Esophagus muscularis mucosa (tissue), 4 donors: ENCODE measurements around the gene WDR91. TPM values are rescaled to one million over a fixed set of nuclear protein-coding genes. Genes with fewer than 3 reads are reported as not detected.

Experiments used
- DNase-seq: peaks from one replicate; pipeline ENCODE4 v3.0.0-alpha.2; 2017; ENCODE audit errors: extremely low spot score
- H3K27ac ChIP-seq, 4 donors: fragments of 200-600 bp; sonication (generic); replicated peaks in 1 of 4; 1 replicate in 3 of 4; 2 replicates in 1 of 4; pipeline ENCODE4 v1.5.1; 2016 to 2019; ENCODE audit warnings: mild to moderate bottlenecking in 1 of 4
- H3K27me3 ChIP-seq, 4 donors: fragments of 200-600 bp; sonication (generic); one replicate each; pipeline versions ENCODE4 v1.5.1 to v1.6.0; 2016 to 2019
- H3K36me3 ChIP-seq, 4 donors: fragments of 200-600 bp; sonication (generic); one replicate each; pipeline ENCODE4 v1.5.1; 2016 to 2019
- H3K4me1 ChIP-seq, 4 donors: fragments of 200-600 bp; sonication (generic); one replicate each; pipeline ENCODE4 v1.5.1; 2016 to 2019
- H3K4me3 ChIP-seq, 4 donors: fragments of 200-600 bp; sonication (generic); 1 replicate in 2 of 4; 2 replicates in 2 of 4; pipeline ENCODE4 v1.5.1; 2016 to 2019; ENCODE audit warnings: mild to moderate bottlenecking in 4 of 4, moderate library complexity in 1 of 4
- H3K9me3 ChIP-seq, 4 donors: fragments of 200-600 bp; sonication (generic); 1 replicate in 3 of 4; 2 replicates in 1 of 4; pipeline ENCODE4 v1.5.1; 2016 to 2019
- CTCF ChIP-seq, 3 experiments: fragments of 200-600 bp in 2 of 3; fragments of 450-650 bp in 1 of 3; sonication (generic) in 2 of 3; IDR thresholded peaks; one replicate each; pipeline ENCODE4 v1.5.1; 2017 to 2019; ENCODE audit warnings: antibody characterized with exemption in 3 of 3, mild to moderate bottlenecking in 2 of 3, moderate library complexity in 1 of 3
- EP300 ChIP-seq: sonication (generic); formaldehyde crosslinking; IDR thresholded peaks from one replicate; pipeline ENCODE4 v1.6.1; 2017; ENCODE audit warnings: antibody characterized with exemption
- POLR2A ChIP-seq: fragments of 450-650 bp; IDR thresholded peaks from one replicate; pipeline ENCODE4 v1.6.1; 2017; ENCODE audit warnings: antibody characterized with exemption, moderate library complexity, mild to moderate bottlenecking, low read depth
- POLR2AphosphoS5 ChIP-seq, 2 donors: sonication (generic); formaldehyde crosslinking; IDR thresholded peaks; one replicate each; pipeline ENCODE4 v1.6.1; 2017; ENCODE audit warnings: antibody characterized with exemption in 2 of 2
- WGBS: methylation state at CpG from one replicate; pipeline ENCODE4 v1.1.5; 2018; 5-methylcytosine and 5-hydroxymethylcytosine counted together
- intact Hi-C: fragments of 100-400 bp; cut with DNase I; formaldehyde crosslinking; loops from one replicate; pipeline ENCODE4 v1.15.1; 2023
- total RNA-seq, 4 donors: library from RNA; depleted of rRNA; stranded (reverse); fragments of >200 nt; gene quantifications; one replicate each; pipeline versions ENCODE4 v1.1.0 to v1.2.1, GENCODE V29; 2016

The WDR91 gene
- total RNA-seq, 4 donors from 2014 or later = 13.3 to 27.4 (median 20.4) TPM

- no peaks in the 10 kb centered on the region for H3K27me3 ChIP-seq
- DNase-seq = no peak
- TF ChIP-seq EP300 (no peak), POLR2AphosphoS5 (IDR thresholded peaks at IDR 0.05) (no peak)
- peaks cover 9 to 39% (median 31%) of the 10 kb centered on the region in 4 donors for H3K4me1 ChIP-seq
- no peak overlapping the region for H3K4me3 ChIP-seq
- WGBS = 79% methylated on average over 4 of the region's 4 CpGs
- peaks cover 43 to 95% (median 77%) of the 10 kb centered on the region in 4 donors for H3K36me3 ChIP-seq
- intact Hi-C loops = no loop called here
- H3K27ac ChIP-seq = peak overlapping the region in 3 of 4 donors; percentile 22 to 39 (median 22)
- H3K9me3 ChIP-seq = no peaks in the 10 kb centered on the region
Observed at GRCh38 chr7:135189961-135190360, 21.4 kb downstream of the WDR91 start.

- Histone ChIP-seq H3K9me3 (no peaks in the 10 kb centered on the region), H3K4me1 (peaks cover 9 to 33% (median 25%) of the 10 kb centered on the region in 4 donors), H3K4me3 (no peak overlapping the region), H3K36me3 (peaks cover 43 to 95% (median 77%) of the 10 kb centered on the region in 4 donors), H3K27me3 (no peaks in the 10 kb centered on the region), H3K27ac (peak overlapping the region in 3 of 4 donors; percentile 11 to 22 (median 22))
- intact Hi-C loops = no loop called here
- WGBS = 85% methylated on average over 6 of the region's 6 CpGs
- TF ChIP-seq POLR2AphosphoS5 (IDR thresholded peaks at IDR 0.05) (no peak), POLR2A (no peak), EP300 (no peak), CTCF (IDR thresholded peaks at IDR 0.05) (no peak)
- DNase-seq = no peak
Observed at GRCh38 chr7:135189221-135189662, 22.1 kb downstream of the WDR91 start.

GRCh38 chr7:135188298-135188984 is 22.9 kb downstream of the WDR91 start:
- H3K27ac ChIP-seq = peak overlapping the region in 1 of 4 donors; percentile 22
- no peaks in the 10 kb centered on the region for H3K27me3 ChIP-seq
- no peak overlapping the region for H3K4me3 ChIP-seq
- WGBS = 97% methylated on average over 12 of the region's 12 CpGs
- H3K36me3 ChIP-seq = peaks cover 43 to 95% (median 79%) of the 10 kb centered on the region in 4 donors
- TF ChIP-seq EP300 (no peak), POLR2AphosphoS5 (IDR thresholded peaks at IDR 0.05) (no peak), CTCF (IDR thresholded peaks at IDR 0.05) (no peak), POLR2A (no peak)
- H3K4me1 ChIP-seq = peaks cover 9 to 25% (median 18%) of the 10 kb centered on the region in 4 donors
- H3K9me3 ChIP-seq = no peaks in the 10 kb centered on the region
- intact Hi-C loops = no loop called here
- DNase-seq = no peak

GRCh38 chr7:135186841-135187253 is 24.5 kb downstream of the WDR91 start:
- H3K36me3 ChIP-seq = peaks cover 48 to 95% (median 80%) of the 10 kb centered on the region in 4 donors
- H3K9me3 ChIP-seq = peaks cover 0 to 13% (median 5%) of the 10 kb centered on the region in 4 donors
- no peaks in the 10 kb centered on the region for H3K27me3 ChIP-seq
- no peak for DNase-seq
- H3K4me3 ChIP-seq = no peak overlapping the region
- TF ChIP-seq POLR2A = no peak
- no peak for TF ChIP-seq CTCF (IDR thresholded peaks at IDR 0.05)
- TF ChIP-seq POLR2AphosphoS5 (IDR thresholded peaks at IDR 0.05) = no peak
- TF ChIP-seq EP300 = no peak
- H3K4me1 ChIP-seq = peaks cover 9 to 14% (median 13%) of the 10 kb centered on the region in 4 donors
- H3K27ac ChIP-seq = no peak overlapping the region
- intact Hi-C loops = no loop called here
- WGBS = 95% methylated on average over 9 of the region's 12 CpGs

GRCh38 chr7:135186261-135186540 is 25.1 kb downstream of the WDR91 start:
- no peak for TF ChIP-seq POLR2AphosphoS5 (IDR thresholded peaks at IDR 0.05)
- no peak for TF ChIP-seq EP300
- no peak for TF ChIP-seq POLR2A
- no peak for TF ChIP-seq CTCF (IDR thresholded peaks at IDR 0.05)
- Histone ChIP-seq H3K9me3 (peaks cover 0 to 20% (median 12%) of the 10 kb centered on the region in 4 donors), H3K27ac (no peak overlapping the region), H3K36me3 (peaks cover 51 to 96% (median 84%) of the 10 kb centered on the region in 4 donors), H3K4me1 (peaks cover 9 to 14% (median 13%) of the 10 kb centered on the region in 4 donors), H3K4me3 (no peak overlapping the region), H3K27me3 (no peaks in the 10 kb centered on the region)
- WGBS = 97% methylated on average over 3 of the region's 3 CpGs
- intact Hi-C loops = no loop called here
- DNase-seq = no peak
